HG03460 (cell line): ENCODE results near the gene ZNF780A.
"Not testable (repeated sequence)": the region's sequence is repeated elsewhere in the genome, so short reads cannot be mapped to it uniquely, and the experiment has no call there.

Experiments
- ATAC-seq: cut with Tn5 transposase; IDR thresholded peaks from one replicate; pipeline ENCODE4 v1.9.1; 2021; ENCODE audit not compliant: unreplicated experiment

Gene ZNF780A

GRCh38 chr19:40088299-40089047 lies 2.3 kb downstream of the ZNF780A start:
- ATAC-seq = no peak

GRCh38 chr19:40084948-40085347 lies 5.8 kb downstream of the ZNF780A start:
- ATAC-seq = no peak

- ATAC-seq = no peak
These were observed 9.3 kb downstream of the ZNF780A start for GRCh38 chr19:40081411-40081810.

GRCh38 chr19:40080289-40080688 lies 10.5 kb downstream of the ZNF780A start:
- ATAC-seq = no peak

- ATAC-seq = no peak
These were observed 12.4 kb downstream of the ZNF780A start for GRCh38 chr19:40078377-40078776.

GRCh38 chr19:40070058-40070457 lies 20.7 kb downstream of the ZNF780A start:
- no peak for ATAC-seq

- ATAC-seq = no peak
These were observed 31.1 kb downstream of the ZNF780A start for GRCh38 chr19:40059624-40060023.

- no peak for ATAC-seq
These were observed 33.6 kb downstream of the ZNF780A start for GRCh38 chr19:40057166-40057565.

- no peak for ATAC-seq
These were observed 34.2 kb downstream of the ZNF780A start for GRCh38 chr19:40056505-40056904.

GRCh38 chr19:40055832-40056504 lies 34.8 kb downstream of the ZNF780A start, which contains the start of gene ZNF780B:
Gene ZNF780B (minus strand): TSS chr19:40056231. CDS start chr19:40050332, 5,899 bp downstream.
- ATAC-seq = peak; percentile 82

- ATAC-seq = no peak
These were observed 35.7 kb downstream of the ZNF780A start for GRCh38 chr19:40055049-40055448.

GRCh38 chr19:40054632-40055031 lies 36.1 kb downstream of the ZNF780A start:
- no peak for ATAC-seq

GRCh38 chr19:40053491-40053890 lies 37.3 kb downstream of the ZNF780A start:
- ATAC-seq = no peak

- not testable (repeated sequence) for ATAC-seq
These were observed 49.0 kb downstream of the ZNF780A start for GRCh38 chr19:40041718-40042117.

- ATAC-seq = not testable (repeated sequence)
These were observed 52.7 kb downstream of the ZNF780A start for GRCh38 chr19:40038047-40038446.

GRCh38 chr19:40035996-40036395 lies 54.7 kb downstream of the ZNF780A start:
- ATAC-seq = no peak

GRCh38 chr19:40033989-40034560 lies 56.7 kb downstream of the ZNF780A start:
- ATAC-seq = no peak

GRCh38 chr19:40026597-40026970 lies 64.2 kb downstream of the ZNF780A start:
- ATAC-seq = no peak

- no peak for ATAC-seq
These were observed 64.7 kb downstream of the ZNF780A start for GRCh38 chr19:40025938-40026596.

GRCh38 chr19:40023969-40024368 lies 66.8 kb downstream of the ZNF780A start:
- ATAC-seq = no peak
